ENCODE data around the gene SPDEF.

SPDEF gene

GRCh38 chr6:34561227-34561530, 5.0 kb upstream of the SPDEF start:
- no peak for DNase-seq

GRCh38 chr6:34560366-34561226, 4.5 kb upstream of the SPDEF start:
- peak; percentile 45 for DNase-seq

- no peak for DNase-seq
Observed at GRCh38 chr6:34559651-34560365, 3.7 kb upstream of the SPDEF start.

GRCh38 chr6:34558172-34558714, 2.1 kb upstream of the SPDEF start:
- no peak for DNase-seq

- DNase-seq, result no peak
Observed at GRCh38 chr6:34557228-34557627, 1.1 kb upstream of the SPDEF start.

- no peak for DNase-seq
Observed at GRCh38 chr6:34556493-34556892, 364 bp upstream of the SPDEF start.

GRCh38 chr6:34555328-34555727, 801 bp downstream of the SPDEF start:
- no peak for DNase-seq

- DNase-seq, result no peak
Observed at GRCh38 chr6:34555007-34555322, 1.2 kb downstream of the SPDEF start.

GRCh38 chr6:34554291-34555006, 1.7 kb downstream of the SPDEF start:
- no peak for DNase-seq

GRCh38 chr6:34553750-34554149, 2.4 kb downstream of the SPDEF start:
- DNase-seq, result no peak

- DNase-seq, result no peak
Observed at GRCh38 chr6:34553146-34553545, 3.0 kb downstream of the SPDEF start.

GRCh38 chr6:34552620-34553019, 3.5 kb downstream of the SPDEF start:
- DNase-seq, result no peak

- no peak for DNase-seq
Observed at GRCh38 chr6:34551720-34552119, 4.4 kb downstream of the SPDEF start.

GRCh38 chr6:34549804-34550202, 6.3 kb downstream of the SPDEF start:
- no peak for DNase-seq

GRCh38 chr6:34549026-34549803, 6.9 kb downstream of the SPDEF start:
- no peak for DNase-seq

- no peak for DNase-seq
Observed at GRCh38 chr6:34547701-34548644, 8.2 kb downstream of the SPDEF start.

- peak; percentile 58 for DNase-seq
Observed at GRCh38 chr6:34546551-34547321, 9.4 kb downstream of the SPDEF start.

- peak; percentile 50 for DNase-seq
Observed at GRCh38 chr6:34544776-34545471, 11.2 kb downstream of the SPDEF start.

- DNase-seq, result no peak
Observed at GRCh38 chr6:34544052-34544604, 12.0 kb downstream of the SPDEF start.

- no peak for DNase-seq
Observed at GRCh38 chr6:34543421-34543820, 12.7 kb downstream of the SPDEF start.

All from NCI-H1694 (cell line).